ENCODE data around the gene AP1S2. TPM values are rescaled to one million over a fixed set of nuclear protein-coding genes. Genes with fewer than 3 reads are reported as not detected.

AP1S2 gene
- total and polyA plus RNA-seq, 9 of the 15 experiments (the other 6 are each of a cell fraction or from before 2014, with no cell fraction given), result 11.1 to 64.2 (median 25.8) TPM

DNA sequence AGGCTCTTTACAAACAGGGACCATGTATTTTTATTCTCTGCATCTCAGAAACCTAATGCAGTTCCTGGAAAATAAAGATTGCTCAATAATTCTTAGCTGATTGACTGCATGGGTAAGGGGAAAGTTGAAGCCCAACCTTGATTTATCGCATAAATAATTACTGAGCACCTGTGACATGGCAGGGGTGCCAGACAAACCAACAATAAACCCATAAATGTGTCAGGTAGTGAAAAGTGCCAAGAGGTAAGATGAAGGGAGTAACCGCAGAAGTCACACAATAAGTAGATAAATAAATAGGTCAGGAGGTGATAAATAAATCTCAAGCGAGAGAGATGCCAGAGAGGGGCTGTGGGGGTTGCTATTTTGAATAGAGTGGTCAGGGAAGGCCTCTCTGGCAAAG, 20.1 kb upstream of the AP1S2 start:
- no peak for ATAC-seq
- CTCF ChIA-PET (ENCODE audit: low intra/inter-chr PET ratio), result no interaction called here
- H3K9me3 ChIP-seq (replicated peaks; ENCODE audit: control insufficient read depth, insufficient read depth, low read depth, low read length), result no peaks in the 10 kb centered on the region

DNA sequence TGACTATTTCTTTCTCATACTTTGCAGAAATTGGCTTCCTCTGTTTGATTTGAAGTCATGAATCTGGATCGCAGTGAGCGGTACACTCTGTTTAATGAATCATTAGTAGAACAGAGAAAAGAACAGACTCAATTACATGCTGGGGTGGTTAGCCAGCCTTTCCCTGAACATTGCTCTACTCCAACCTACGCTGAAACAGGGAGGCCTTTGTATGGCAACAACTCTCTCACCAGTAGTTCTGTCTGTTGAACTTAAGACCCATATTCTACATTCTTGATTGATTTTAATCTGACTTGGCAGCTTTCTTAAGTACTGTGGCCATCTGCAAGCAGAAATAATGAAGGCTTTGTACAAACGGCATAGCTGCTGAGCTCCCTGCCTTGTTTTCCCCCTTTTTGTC, 19.0 kb upstream of the AP1S2 start:
- intact Hi-C loops (cut with micrococcal nuclease) (no loop called here), in situ Hi-C loops (cut with MboI) (no loop called here)
- H3K27ac ChIP-seq (ENCODE audit: extremely low read depth, low read depth, low read length), result no peak overlapping the region
- TF ChIP-seq ARID1B (IDR thresholded peaks at IDR 0.05) (no peak), KLF10 (CRISPR knock-in tag; IDR thresholded peaks at IDR 0.05) (no peak), ZNF175 (CRISPR knock-in tag; IDR thresholded peaks at IDR 0.05; ENCODE audit: low read depth) (no peak), TARDBP (IDR thresholded peaks at IDR 0.05) (no peak)
- TF ChIP-seq, protein P1, sequence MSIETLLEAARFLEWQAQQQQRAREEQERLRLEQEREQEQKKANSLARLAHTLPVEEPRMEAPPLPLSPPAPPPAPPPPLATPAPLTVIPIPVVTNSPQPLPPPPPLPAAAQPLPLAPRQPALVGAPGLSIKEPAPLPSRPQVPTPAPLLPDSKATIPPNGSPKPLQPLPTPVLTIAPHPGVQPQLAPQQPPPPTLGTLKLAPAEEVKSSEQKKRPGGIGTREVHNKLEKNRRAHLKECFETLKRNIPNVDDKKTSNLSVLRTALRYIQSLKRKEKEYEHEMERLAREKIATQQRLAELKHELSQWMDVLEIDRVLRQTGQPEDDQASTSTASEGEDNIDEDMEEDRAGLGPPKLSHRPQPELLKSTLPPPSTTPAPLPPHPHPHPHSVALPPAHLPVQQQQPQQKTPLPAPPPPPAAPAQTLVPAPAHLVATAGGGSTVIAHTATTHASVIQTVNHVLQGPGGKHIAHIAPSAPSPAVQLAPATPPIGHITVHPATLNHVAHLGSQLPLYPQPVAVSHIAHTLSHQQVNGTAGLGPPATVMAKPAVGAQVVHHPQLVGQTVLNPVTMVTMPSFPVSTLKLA (conservative IDR thresholded peaks at IDR 0.05), result no peak
- TF ChIP-seq, protein P2, sequence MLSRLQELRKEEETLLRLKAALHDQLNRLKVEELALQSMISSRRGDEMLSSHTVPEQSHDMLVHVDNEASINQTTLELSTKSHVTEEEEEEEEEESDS (CRISPR knock-in tag; IDR thresholded peaks at IDR 0.05), result no peak
- H3K79me2 ChIP-seq (ENCODE audit: control insufficient read depth, insufficient read depth, low read length), result no peaks in the 10 kb centered on the region
- no TSS peak for BruUV-seq (replicated peaks)
- CTCF ChIA-PET (ENCODE audit: low intra/inter-chr PET ratio), result no interaction called here
- no peak overlapping the region for H3K9ac ChIP-seq (ENCODE audit: insufficient read depth in 1 of 2, low read depth in 2 of 2, low read length in 2 of 2)
- H3K27me3 ChIP-seq (ENCODE audit: control insufficient read depth in 2 of 2, insufficient read depth in 2 of 2, low read length in 2 of 2), result no peaks in the 10 kb centered on the region; a peak in 1 of 5 replicates
- no peak overlapping the region for H2AFZ ChIP-seq (ENCODE audit: low read depth, low read length)
- H3K9me1 ChIP-seq (ENCODE audit: control insufficient read depth, insufficient read depth, low read length), result no peaks in the 10 kb centered on the region
- no peak overlapping the region for H3K4me3 ChIP-seq
- POLR2A ChIA-PET, result no interaction called here
- no peak overlapping the region for H3K4me2 ChIP-seq (ENCODE audit: insufficient read depth, low read length)
- H3K4me1 ChIP-seq (replicated peaks in 1 of 2; ENCODE audit: control insufficient read depth in 2 of 2, insufficient read depth in 2 of 2, low read length in 2 of 2), result no peaks in the 10 kb centered on the region
- no peaks in the 10 kb centered on the region for H4K20me1 ChIP-seq (replicated peaks; ENCODE audit: control insufficient read depth, insufficient read depth, low read length)
- no peaks in the 10 kb centered on the region for H3K36me3 ChIP-seq (ENCODE audit: control insufficient read depth, insufficient read depth, low read length)
- DNase-seq (ENCODE audit: extremely low read depth in 1 of 4, low spot score in 3 of 4) (no peak), FAIRE-seq (no peak), ATAC-seq (no peak)
- WGBS (ENCODE audit: insufficient coverage, low coverage, missing lambda C conversion rate), result 34% methylated on average over 4 of the region's 4 CpGs
- H3K9me3 ChIP-seq (replicated peaks; ENCODE audit: control insufficient read depth, insufficient read depth, low read depth, low read length), result no peaks in the 10 kb centered on the region

More for the DNA sequence above, 20.1 kb upstream of the AP1S2 start:
- FAIRE-seq (no peak), DNase-seq (ENCODE audit: extremely low read depth in 1 of 4, low spot score in 3 of 4) (no peak)
- Histone ChIP-seq H2AFZ (ENCODE audit: low read depth, low read length) (no peak overlapping the region), H3K27me3 (ENCODE audit: control insufficient read depth in 2 of 2, insufficient read depth in 2 of 2, low read length in 2 of 2) (no peaks in the 10 kb centered on the region; a peak in 1 of 5 replicates), H3K4me1 (replicated peaks in 1 of 2; ENCODE audit: control insufficient read depth in 2 of 2, insufficient read depth in 2 of 2, low read length in 2 of 2) (no peaks in the 10 kb centered on the region), H3K9ac (ENCODE audit: insufficient read depth in 1 of 2, low read depth in 2 of 2, low read length in 2 of 2) (no peak overlapping the region), H3K79me2 (ENCODE audit: control insufficient read depth, insufficient read depth, low read length) (no peaks in the 10 kb centered on the region), H3K36me3 (ENCODE audit: control insufficient read depth, insufficient read depth, low read length) (no peaks in the 10 kb centered on the region), H4K20me1 (replicated peaks; ENCODE audit: control insufficient read depth, insufficient read depth, low read length) (no peaks in the 10 kb centered on the region), H3K27ac (ENCODE audit: extremely low read depth, low read depth, low read length) (no peak overlapping the region), H3K4me2 (ENCODE audit: insufficient read depth, low read length) (no peak overlapping the region), H3K9me1 (ENCODE audit: control insufficient read depth, insufficient read depth, low read length) (no peaks in the 10 kb centered on the region), H3K4me3 (no peak overlapping the region)
- WGBS (ENCODE audit: insufficient coverage, low coverage, missing lambda C conversion rate), result 0% methylated on average over 3 of the region's 3 CpGs
- TF ChIP-seq PML (IDR thresholded peaks at IDR 0.05; ENCODE audit: low read length) (no peak), CEBPG (CRISPR knock-in tag; IDR thresholded peaks at IDR 0.05) (no peak), CEBPG (tag; conservative IDR thresholded peaks at IDR 0.05 in 1 of 2, IDR thresholded peaks at IDR 0.05 in 1 of 2) (peak; percentile 24 to 33; a peak in 1 of 4 replicates), DACH1 (IDR thresholded peaks at IDR 0.05; ENCODE audit: partially characterized antibody) (no peak)
- TF ChIP-seq, protein P3, sequence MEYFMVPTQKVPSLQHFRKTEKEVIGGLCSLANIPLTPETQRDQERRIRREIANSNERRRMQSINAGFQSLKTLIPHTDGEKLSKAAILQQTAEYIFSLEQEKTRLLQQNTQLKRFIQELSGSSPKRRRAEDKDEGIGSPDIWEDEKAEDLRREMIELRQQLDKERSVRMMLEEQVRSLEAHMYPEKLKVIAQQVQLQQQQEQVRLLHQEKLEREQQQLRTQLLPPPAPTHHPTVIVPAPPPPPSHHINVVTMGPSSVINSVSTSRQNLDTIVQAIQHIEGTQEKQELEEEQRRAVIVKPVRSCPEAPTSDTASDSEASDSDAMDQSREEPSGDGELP (CRISPR knock-in tag; IDR thresholded peaks at IDR 0.05; ENCODE audit: borderline replicate concordance), result no peak
- intact Hi-C loops (cut with micrococcal nuclease) (no loop called here), in situ Hi-C loops (cut with MboI) (no loop called here)
- POLR2A ChIA-PET, result no interaction called here
- BruUV-seq (replicated peaks), result no TSS peak
